Stimulated activated CD4-positive, alpha-beta T cell treated with anti-CD3 and anti-CD28 coated beads, Interleukin-15, amount 100 ng/mL, for 48 hours (primary cell): Measurements from ENCODE around the gene NR3C1.

Experiments used
- DNase-seq, 2 donors: peaks; one replicate each; pipeline ENCODE4 v3.0.0-alpha.2; 2020; ENCODE audit warnings: low read depth in 2 of 2

Gene NR3C1

GRCh38 chr5:143259254-143259605 is 144.3 kb downstream of the NR3C1 start:
- DNase-seq = no peak

GRCh38 chr5:143258559-143259253 is 144.8 kb downstream of the NR3C1 start:
- no peak for DNase-seq

- no peak for DNase-seq
These were observed 148.7 kb downstream of the NR3C1 start for GRCh38 chr5:143254819-143255218.

- DNase-seq = no peak
These were observed 151.5 kb downstream of the NR3C1 start for GRCh38 chr5:143251946-143252345.

- no peak for DNase-seq
These were observed 152.3 kb downstream of the NR3C1 start for GRCh38 chr5:143251190-143251589.

GRCh38 chr5:143249851-143250250 is 153.6 kb downstream of the NR3C1 start:
- no peak for DNase-seq

GRCh38 chr5:143248822-143249579 is 154.5 kb downstream of the NR3C1 start:
- DNase-seq = no peak

- DNase-seq = no peak
These were observed 155.1 kb downstream of the NR3C1 start for GRCh38 chr5:143248391-143248790.

GRCh38 chr5:143247134-143247815 is 156.2 kb downstream of the NR3C1 start:
- no peak for DNase-seq

- DNase-seq = no peak
These were observed 157.4 kb downstream of the NR3C1 start for GRCh38 chr5:143245929-143246561.

- DNase-seq = no peak
These were observed 158.5 kb downstream of the NR3C1 start for GRCh38 chr5:143244990-143245389.

- DNase-seq = no peak
These were observed 159.3 kb downstream of the NR3C1 start for GRCh38 chr5:143244000-143244736.

GRCh38 chr5:143243103-143243502 is 160.4 kb downstream of the NR3C1 start:
- DNase-seq = no peak

GRCh38 chr5:143241892-143242291 is 161.6 kb downstream of the NR3C1 start:
- DNase-seq = no peak

- no peak for DNase-seq
These were observed 163.5 kb downstream of the NR3C1 start for GRCh38 chr5:143239882-143240518.

GRCh38 chr5:143238620-143239019 is 164.9 kb downstream of the NR3C1 start:
- no peak for DNase-seq

- DNase-seq = no peak
These were observed 165.8 kb downstream of the NR3C1 start for GRCh38 chr5:143237664-143238063.

GRCh38 chr5:143236682-143237081 is 166.8 kb downstream of the NR3C1 start:
- no peak for DNase-seq

- no peak for DNase-seq
These were observed 168.1 kb downstream of the NR3C1 start for GRCh38 chr5:143235423-143235822.

GRCh38 chr5:143234162-143234842 is 169.2 kb downstream of the NR3C1 start:
- no peak for DNase-seq

GRCh38 chr5:143233031-143233430 is 170.5 kb downstream of the NR3C1 start:
- no peak for DNase-seq
